HG03108 (cell line): ENCODE data around the gene POU5F2.

Source experiments
- ATAC-seq: cut with Tn5 transposase; IDR thresholded peaks from one replicate; pipeline ENCODE4 v1.9.1; 2021; ENCODE audit warnings: moderate library complexity; ENCODE audit not compliant: unreplicated experiment

POU5F2 gene

DNA sequence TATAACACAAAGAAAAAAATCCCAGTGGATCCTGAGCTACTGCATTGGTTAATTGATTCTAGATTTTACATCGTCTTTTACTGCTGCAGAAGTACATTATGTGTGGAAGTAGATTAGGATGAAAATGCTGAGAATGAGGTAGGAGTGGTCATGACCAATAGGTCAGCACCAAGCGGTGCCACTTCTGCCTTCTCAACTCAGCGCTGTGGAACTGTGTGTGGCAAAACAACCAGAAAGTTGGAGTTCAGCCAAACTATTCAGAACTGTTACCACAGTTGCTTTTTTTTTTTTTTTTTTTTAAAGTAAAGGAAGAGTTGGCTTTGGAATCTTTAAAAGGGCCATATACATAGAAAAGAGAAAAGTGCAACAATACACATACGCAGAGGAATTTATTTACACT, 24.2 kb downstream of the POU5F2 start:
- ATAC-seq: no peak

DNA sequence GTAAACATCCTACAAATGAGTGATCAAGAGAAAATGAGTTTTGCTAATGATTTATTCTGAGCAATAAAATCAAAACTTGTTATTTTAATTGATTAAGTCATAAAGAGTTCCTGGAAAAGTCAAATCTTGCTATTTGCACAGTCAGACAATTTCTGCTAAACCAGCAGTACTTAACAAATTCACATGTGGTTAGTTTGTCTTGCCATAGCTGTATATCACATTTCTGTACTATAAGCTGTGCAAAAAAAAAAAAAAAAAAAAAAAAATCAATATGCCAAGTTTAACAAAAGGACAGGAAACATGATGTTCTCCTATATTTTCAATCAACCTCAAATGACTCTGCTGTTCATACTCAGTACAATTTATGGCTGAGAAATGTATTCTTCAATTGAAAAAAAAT, 24.9 kb downstream of the POU5F2 start:
- no peak for ATAC-seq

DNA sequence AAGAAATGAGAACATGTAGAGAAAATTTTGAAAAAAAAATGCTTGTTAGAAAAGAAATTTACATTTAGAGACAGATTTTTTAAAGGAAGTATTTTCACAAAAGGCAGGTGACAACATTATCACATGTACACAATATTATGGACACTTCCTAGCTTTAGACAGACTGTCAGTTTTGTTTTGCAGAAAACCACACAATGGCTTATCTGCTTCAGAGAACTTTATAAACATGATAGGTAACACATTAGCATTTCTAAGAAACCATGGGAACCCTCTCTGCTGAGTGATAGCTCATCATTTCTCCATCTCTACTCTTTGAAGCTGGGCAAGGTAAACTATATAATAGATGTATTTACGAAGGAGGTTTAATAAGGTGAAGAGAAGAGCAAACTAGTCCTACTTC, 25.6 kb downstream of the POU5F2 start:
- no peak for ATAC-seq

DNA sequence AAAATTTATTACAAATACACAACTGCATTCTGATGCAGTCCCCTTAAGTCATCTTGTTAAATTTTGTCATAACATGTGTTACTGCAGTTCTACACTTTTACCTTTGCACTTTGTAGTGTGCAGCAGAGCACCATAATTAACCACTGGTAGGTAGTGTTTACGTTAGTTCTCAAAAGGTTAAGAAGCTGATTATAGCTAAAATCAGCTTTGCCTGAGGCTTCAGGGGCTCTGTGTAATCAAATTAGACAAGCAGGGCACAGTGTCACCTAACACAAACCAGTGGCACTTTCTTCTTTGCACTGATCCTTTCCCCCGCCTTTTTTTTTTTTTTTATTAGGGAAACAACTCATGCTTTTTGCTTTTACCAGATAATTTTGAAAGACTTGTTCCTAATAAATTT, 26.1 kb downstream of the POU5F2 start:
- ATAC-seq: no peak

DNA sequence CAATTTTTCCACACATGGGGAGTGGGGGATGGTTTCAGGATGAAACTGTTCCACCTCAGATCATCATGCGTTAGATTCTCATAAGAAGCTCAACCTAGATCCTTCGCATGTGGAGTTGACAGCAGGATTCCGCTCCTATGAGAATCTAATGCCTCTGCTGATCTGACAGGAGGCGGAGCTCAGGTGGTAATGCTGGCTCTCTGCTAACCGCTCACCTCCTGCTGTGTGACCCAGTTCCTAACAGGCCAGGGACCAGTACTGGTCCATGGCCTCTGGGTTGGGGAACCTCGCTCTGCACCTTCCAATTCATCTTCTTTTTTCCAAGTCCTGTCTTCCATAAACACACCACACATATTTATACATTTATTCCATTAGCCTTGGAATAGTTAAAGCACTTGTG, 33.0 kb downstream of the POU5F2 start:
- ATAC-seq: no peak

DNA sequence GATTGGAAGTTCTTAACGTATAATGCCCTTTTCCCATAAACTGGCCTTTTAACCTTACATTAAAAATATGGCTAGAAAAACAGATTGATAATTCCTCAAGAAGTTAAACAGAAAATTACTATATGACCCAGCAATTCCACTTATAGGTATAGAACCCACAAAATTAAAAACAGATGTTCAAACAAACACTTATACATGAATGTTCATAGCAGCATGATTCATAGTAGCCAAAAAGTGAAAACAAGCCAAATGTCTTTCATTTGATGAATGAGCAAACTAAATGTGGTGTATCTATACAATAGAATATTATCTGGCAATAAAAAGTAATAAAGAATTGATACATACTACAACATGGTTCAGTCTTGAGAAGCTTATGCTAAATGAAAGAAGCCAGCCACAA, 35.5 kb downstream of the POU5F2 start:
- ATAC-seq: no peak

DNA sequence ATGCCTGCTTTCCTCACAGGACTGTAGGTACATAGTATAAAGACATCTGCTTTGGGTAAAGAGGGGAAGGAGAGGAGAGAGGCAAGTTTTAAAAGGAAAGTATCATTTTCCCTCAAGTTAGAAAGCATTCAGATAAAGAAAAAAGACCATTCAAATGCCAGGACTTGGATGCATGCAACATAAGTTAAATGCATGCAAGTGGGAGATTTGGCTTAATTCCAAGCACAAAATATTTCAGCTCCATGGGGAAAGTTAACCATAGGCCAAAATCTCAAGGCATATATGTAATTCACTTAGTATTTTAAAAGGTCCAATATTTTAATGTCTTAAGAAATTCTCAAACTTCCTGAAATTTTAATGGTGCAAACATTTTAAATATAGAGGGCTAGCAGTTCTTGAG, 36.4 kb downstream of the POU5F2 start:
- no peak for ATAC-seq

DNA sequence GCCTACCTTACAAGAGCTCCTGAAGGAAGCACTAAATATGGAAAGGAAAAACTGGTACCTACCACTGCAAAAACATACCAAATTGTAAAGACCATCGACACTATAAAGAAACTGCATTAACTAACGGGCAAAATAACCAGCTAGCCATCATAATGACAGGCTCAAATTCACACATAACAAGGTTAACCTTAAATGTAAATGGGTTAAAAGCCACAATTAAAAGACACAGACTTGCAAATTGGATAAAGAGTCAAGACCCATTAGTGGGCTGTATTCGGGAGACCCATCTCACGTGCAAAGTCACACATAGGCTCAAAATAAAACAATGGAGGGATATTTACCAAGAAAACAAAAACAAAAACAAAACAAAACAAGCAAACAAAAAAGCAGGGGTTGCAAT, 49.4 kb downstream of the POU5F2 start:
- ATAC-seq: no peak
